GM23338 (cell line): ENCODE data around the gene SLC25A24.
"Not testable (repeated sequence)": the region's sequence is repeated elsewhere in the genome, so short reads cannot be mapped to it uniquely, and the experiment has no call there.

Experiments used
- EZH2 ChIP-seq: fragments of 200-600 bp; sonication (generic); IDR thresholded peaks from one replicate; pipeline ENCODE4 v1.8.0; 2017; ENCODE audit warnings: antibody characterized with exemption, mild to moderate bottlenecking, low read depth; ENCODE audit not compliant: unreplicated experiment
- NANOG ChIP-seq: IDR thresholded peaks from 2 replicates; pipeline ENCODE4 v1.6.1; 2016; ENCODE audit warnings: antibody characterized with exemption, borderline replicate concordance
- POLR2AphosphoS5 ChIP-seq: IDR thresholded peaks from 2 replicates; pipeline ENCODE4 v1.6.1; 2016; ENCODE audit warnings: antibody characterized with exemption, low read depth
- ZNF114 ChIP-seq: fragments of 250-450 bp; sonication (Bioruptor Pico); IDR thresholded peaks from 2 replicates; pipeline ENCODE4 v1.5.0; 2020; ENCODE audit warnings: mild to moderate bottlenecking, moderate library complexity
- TF ChIP-seq, protein P1 (sequence below), 2 experiments: fragments of 200-600 bp in 1 of 2; sonication (generic) in 1 of 2; conservative IDR thresholded peaks; 2 replicates each; pipeline versions ENCODE4 v1.5.1 to v1.6.1; 2016 to 2017; ENCODE audit warnings: antibody characterized with exemption in 2 of 2, low read depth in 2 of 2, mild to moderate bottlenecking in 2 of 2, moderate library complexity in 1 of 2

DNA sequence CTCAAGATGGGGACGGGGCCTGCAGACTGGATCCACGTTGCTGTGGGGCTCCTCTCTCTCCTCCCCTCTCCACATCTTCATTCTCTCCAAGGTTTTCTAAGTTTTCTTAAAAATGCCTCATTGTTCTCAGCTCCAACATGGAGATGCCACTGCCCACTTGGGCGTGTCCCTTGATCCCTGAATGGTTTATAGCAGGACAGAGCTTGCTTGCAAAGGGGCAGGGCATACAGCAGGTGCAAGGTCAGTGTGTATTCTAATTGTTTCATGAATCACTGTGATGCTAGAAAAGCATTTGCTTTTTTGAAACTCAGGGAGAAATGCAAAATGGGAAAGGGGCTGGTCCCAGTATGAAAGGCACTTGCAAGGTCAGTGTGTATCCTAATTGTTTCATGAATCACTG is 29.8 kb upstream of the SLC25A24 start:
- not testable (repeated sequence) for TF ChIP-seq EZH2; POLR2AphosphoS5; ZNF114 (CRISPR knock-in tag); NANOG
- TF ChIP-seq, protein P1, sequence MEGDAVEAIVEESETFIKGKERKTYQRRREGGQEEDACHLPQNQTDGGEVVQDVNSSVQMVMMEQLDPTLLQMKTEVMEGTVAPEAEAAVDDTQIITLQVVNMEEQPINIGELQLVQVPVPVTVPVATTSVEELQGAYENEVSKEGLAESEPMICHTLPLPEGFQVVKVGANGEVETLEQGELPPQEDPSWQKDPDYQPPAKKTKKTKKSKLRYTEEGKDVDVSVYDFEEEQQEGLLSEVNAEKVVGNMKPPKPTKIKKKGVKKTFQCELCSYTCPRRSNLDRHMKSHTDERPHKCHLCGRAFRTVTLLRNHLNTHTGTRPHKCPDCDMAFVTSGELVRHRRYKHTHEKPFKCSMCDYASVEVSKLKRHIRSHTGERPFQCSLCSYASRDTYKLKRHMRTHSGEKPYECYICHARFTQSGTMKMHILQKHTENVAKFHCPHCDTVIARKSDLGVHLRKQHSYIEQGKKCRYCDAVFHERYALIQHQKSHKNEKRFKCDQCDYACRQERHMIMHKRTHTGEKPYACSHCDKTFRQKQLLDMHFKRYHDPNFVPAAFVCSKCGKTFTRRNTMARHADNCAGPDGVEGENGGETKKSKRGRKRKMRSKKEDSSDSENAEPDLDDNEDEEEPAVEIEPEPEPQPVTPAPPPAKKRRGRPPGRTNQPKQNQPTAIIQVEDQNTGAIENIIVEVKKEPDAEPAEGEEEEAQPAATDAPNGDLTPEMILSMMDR (conservative IDR thresholded peaks at IDR 0.05; ENCODE audit: low read depth in 2 of 2) = not testable (repeated sequence)
